Esophagus muscularis mucosa (tissue), 4 donors: Measurements from ENCODE around the gene SMAD2. TPM values are rescaled to one million over a fixed set of nuclear protein-coding genes. Genes with fewer than 3 reads are reported as not detected.

Source experiments
- DNase-seq: peaks from one replicate; pipeline ENCODE4 v3.0.0-alpha.2; 2017; ENCODE audit errors: extremely low spot score
- H3K27ac ChIP-seq, 4 donors: fragments of 200-600 bp; sonication (generic); replicated peaks in 1 of 4; 1 replicate in 3 of 4; 2 replicates in 1 of 4; pipeline ENCODE4 v1.5.1; 2016 to 2019; ENCODE audit warnings: mild to moderate bottlenecking in 1 of 4
- H3K27me3 ChIP-seq, 4 donors: fragments of 200-600 bp; sonication (generic); one replicate each; pipeline versions ENCODE4 v1.5.1 to v1.6.0; 2016 to 2019
- H3K36me3 ChIP-seq, 4 donors: fragments of 200-600 bp; sonication (generic); one replicate each; pipeline ENCODE4 v1.5.1; 2016 to 2019
- H3K4me1 ChIP-seq, 4 donors: fragments of 200-600 bp; sonication (generic); one replicate each; pipeline ENCODE4 v1.5.1; 2016 to 2019
- H3K4me3 ChIP-seq, 4 donors: fragments of 200-600 bp; sonication (generic); 1 replicate in 2 of 4; 2 replicates in 2 of 4; pipeline ENCODE4 v1.5.1; 2016 to 2019; ENCODE audit warnings: mild to moderate bottlenecking in 4 of 4, moderate library complexity in 1 of 4
- H3K9me3 ChIP-seq, 4 donors: fragments of 200-600 bp; sonication (generic); 1 replicate in 3 of 4; 2 replicates in 1 of 4; pipeline ENCODE4 v1.5.1; 2016 to 2019
- CTCF ChIP-seq, 3 experiments: fragments of 200-600 bp in 2 of 3; fragments of 450-650 bp in 1 of 3; sonication (generic) in 2 of 3; IDR thresholded peaks; one replicate each; pipeline ENCODE4 v1.5.1; 2017 to 2019; ENCODE audit warnings: antibody characterized with exemption in 3 of 3, mild to moderate bottlenecking in 2 of 3, moderate library complexity in 1 of 3
- EP300 ChIP-seq: sonication (generic); formaldehyde crosslinking; IDR thresholded peaks from one replicate; pipeline ENCODE4 v1.6.1; 2017; ENCODE audit warnings: antibody characterized with exemption
- POLR2A ChIP-seq: fragments of 450-650 bp; IDR thresholded peaks from one replicate; pipeline ENCODE4 v1.6.1; 2017; ENCODE audit warnings: antibody characterized with exemption, moderate library complexity, mild to moderate bottlenecking, low read depth
- POLR2AphosphoS5 ChIP-seq, 2 donors: sonication (generic); formaldehyde crosslinking; IDR thresholded peaks; one replicate each; pipeline ENCODE4 v1.6.1; 2017; ENCODE audit warnings: antibody characterized with exemption in 2 of 2
- WGBS: methylation state at CpG from one replicate; pipeline ENCODE4 v1.1.5; 2018; 5-methylcytosine and 5-hydroxymethylcytosine counted together
- intact Hi-C: fragments of 100-400 bp; cut with DNase I; formaldehyde crosslinking; loops from one replicate; pipeline ENCODE4 v1.15.1; 2023
- total RNA-seq, 4 donors: library from RNA; depleted of rRNA; stranded (reverse); fragments of >200 nt; gene quantifications; one replicate each; pipeline versions ENCODE4 v1.1.0 to v1.2.1, GENCODE V29; 2016

SMAD2 gene
- total RNA-seq, 4 donors from 2014 or later: 35.7 to 93.4 (median 89.2) TPM

DNA sequence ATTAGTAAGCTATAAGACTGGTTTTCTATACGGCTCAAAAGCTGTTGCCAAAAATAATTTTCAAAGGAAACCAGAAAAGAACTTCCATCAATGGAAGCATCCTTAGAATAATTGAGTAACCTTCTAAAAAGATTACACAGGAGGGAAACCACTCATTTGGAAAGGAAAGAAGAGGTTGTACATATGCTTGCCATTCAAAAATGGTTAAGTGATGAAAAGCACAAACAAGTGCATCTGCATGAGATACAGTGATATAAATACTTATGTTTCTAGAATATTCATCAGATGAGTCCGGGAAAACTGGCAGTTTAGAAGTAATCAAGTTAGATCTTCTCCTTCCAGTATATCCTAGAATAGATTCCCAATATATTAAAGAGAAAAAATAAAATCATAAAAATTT is 20.1 kb upstream of the SMAD2 start:
- H3K27me3 ChIP-seq: no peaks in the 10 kb centered on the region
- no peak for DNase-seq
- H3K9me3 ChIP-seq: no peaks in the 10 kb centered on the region
- 59% methylated on average over 2 of the region's 2 CpGs for WGBS
- no peak for TF ChIP-seq CTCF (IDR thresholded peaks at IDR 0.05)
- no peak for TF ChIP-seq POLR2AphosphoS5 (IDR thresholded peaks at IDR 0.05)
- TF ChIP-seq POLR2A: no peak
- no peak for TF ChIP-seq EP300
- intact Hi-C loops: no loop called here
- no peak overlapping the region for H3K27ac ChIP-seq
- peaks cover 0 to 7% (median 0%) of the 10 kb centered on the region in 4 donors for H3K4me1 ChIP-seq
- no peaks in the 10 kb centered on the region for H3K36me3 ChIP-seq
- H3K4me3 ChIP-seq: no peak overlapping the region

DNA sequence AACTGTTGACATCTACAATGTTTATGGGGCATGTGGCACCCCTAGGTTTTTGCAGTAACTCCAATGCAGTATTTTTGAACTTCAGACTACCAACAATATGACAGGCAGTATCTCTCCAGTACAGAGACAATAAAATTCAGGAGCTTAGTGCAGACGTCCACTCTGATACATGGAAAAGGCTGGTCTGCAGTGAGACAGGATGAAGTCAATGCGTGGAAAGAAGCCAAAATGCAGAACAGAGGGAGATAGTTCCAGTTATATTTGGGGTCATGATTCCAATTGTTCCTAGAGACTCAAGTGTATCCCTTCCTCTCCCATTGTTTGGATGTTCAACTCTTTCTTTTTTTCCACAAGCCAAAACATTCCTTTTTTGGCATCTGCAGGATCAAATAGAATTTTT is 18.7 kb upstream of the SMAD2 start:
- Histone ChIP-seq H3K4me3 (no peak overlapping the region), H3K27me3 (no peaks in the 10 kb centered on the region), H3K9me3 (no peaks in the 10 kb centered on the region), H3K36me3 (no peaks in the 10 kb centered on the region), H3K27ac (no peak overlapping the region), H3K4me1 (peaks cover 0 to 7% (median 0%) of the 10 kb centered on the region in 4 donors)
- TF ChIP-seq POLR2A (no peak), POLR2AphosphoS5 (IDR thresholded peaks at IDR 0.05) (no peak), CTCF (IDR thresholded peaks at IDR 0.05) (no peak), EP300 (no peak)
- DNase-seq: no peak
- intact Hi-C loops: no loop called here
- 56% methylated on average over 2 of the region's 2 CpGs for WGBS

DNA sequence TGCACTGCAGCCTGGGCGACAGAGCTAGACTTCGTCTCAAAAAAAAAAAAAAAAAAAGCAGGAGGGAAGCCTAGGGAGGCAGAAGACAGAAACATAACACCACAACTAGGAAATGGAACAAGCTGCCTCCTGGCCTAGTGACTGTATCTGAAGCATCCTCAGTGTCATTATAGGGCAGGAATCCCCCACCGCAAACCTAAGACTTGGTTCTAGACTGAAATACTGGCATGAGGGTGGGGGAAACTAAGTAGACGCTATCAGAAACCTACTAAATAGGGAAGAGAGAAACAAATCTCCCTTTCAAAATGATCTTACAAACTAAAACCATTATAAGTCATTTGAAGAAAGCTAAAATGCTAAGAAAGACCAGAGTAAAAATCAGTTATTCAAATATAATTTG is 16.4 kb upstream of the SMAD2 start:
- no peaks in the 10 kb centered on the region for H3K4me1 ChIP-seq
- no peak overlapping the region for H3K4me3 ChIP-seq
- WGBS: 93% methylated on average over 4 of the region's 4 CpGs
- no peaks in the 10 kb centered on the region for H3K9me3 ChIP-seq
- no peak overlapping the region for H3K27ac ChIP-seq
- DNase-seq: no peak
- intact Hi-C loops: no loop called here
- H3K36me3 ChIP-seq: no peaks in the 10 kb centered on the region
- TF ChIP-seq POLR2A (no peak), POLR2AphosphoS5 (IDR thresholded peaks at IDR 0.05) (no peak), CTCF (IDR thresholded peaks at IDR 0.05) (no peak), EP300 (no peak)
- H3K27me3 ChIP-seq: no peaks in the 10 kb centered on the region

DNA sequence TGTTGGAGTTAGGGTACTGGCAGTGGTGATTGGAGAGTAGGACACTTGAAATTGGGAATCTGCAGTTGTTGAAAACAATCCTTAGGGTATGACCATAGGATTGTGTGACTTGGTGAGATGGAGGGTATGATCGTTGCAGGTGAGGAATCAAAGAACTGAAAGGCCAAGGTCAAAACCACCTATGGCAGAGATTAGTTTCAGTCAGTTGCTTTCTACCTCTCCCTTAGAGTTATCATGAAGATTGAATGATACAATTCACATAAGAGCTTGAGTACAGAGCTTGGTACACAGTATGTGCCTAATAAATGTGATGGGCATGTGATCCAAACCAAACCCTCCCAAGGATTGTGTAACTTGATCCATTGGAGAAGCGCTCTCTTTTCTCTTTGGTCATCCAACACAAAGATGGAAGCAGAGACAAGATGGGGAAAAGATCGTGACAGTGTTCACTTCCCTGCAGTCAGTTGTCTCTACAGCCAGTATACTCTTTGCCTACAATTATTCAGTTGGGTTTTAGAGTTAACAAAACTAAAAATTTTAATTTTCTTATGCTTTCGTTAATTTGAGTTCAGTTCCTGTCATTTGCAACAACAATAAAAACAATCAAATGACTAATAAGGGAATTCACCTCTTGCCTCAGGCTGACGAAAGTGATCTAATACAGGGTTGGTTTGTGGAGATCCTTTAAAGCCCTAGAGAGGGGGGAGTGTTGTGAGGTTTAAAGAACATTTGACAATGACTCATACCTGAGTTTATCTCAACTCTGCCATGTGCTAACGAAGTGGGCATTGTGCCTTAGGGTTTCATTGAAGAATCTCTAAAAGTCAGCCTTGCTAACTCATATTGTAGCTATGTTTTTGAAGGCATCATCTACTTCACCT is 14.8 kb upstream of the SMAD2 start:
- Histone ChIP-seq H3K36me3 (no peaks in the 10 kb centered on the region), H3K4me3 (no peak overlapping the region), H3K9me3 (no peaks in the 10 kb centered on the region), H3K27ac (no peak overlapping the region), H3K27me3 (no peaks in the 10 kb centered on the region), H3K4me1 (no peaks in the 10 kb centered on the region)
- TF ChIP-seq CTCF (IDR thresholded peaks at IDR 0.05) (no peak), EP300 (no peak), POLR2A (no peak), POLR2AphosphoS5 (IDR thresholded peaks at IDR 0.05) (no peak)
- intact Hi-C loops: no loop called here
- no peak for DNase-seq
- WGBS: 76% methylated on average over 6 of the region's 6 CpGs

- no peak for DNase-seq
- H3K9me3 ChIP-seq: no peaks in the 10 kb centered on the region
- no peaks in the 10 kb centered on the region for H3K27me3 ChIP-seq
- TF ChIP-seq POLR2AphosphoS5 (IDR thresholded peaks at IDR 0.05): no peak
- no peak for TF ChIP-seq EP300
- TF ChIP-seq POLR2A: no peak
- TF ChIP-seq CTCF (IDR thresholded peaks at IDR 0.05): no peak
- H3K4me1 ChIP-seq: peaks cover 0 to 2% (median under 1%) of the 10 kb centered on the region in 4 donors
- WGBS: 64% methylated on average over 1 of the region's 1 CpG
- no peaks in the 10 kb centered on the region for H3K36me3 ChIP-seq
- no peak overlapping the region for H3K4me3 ChIP-seq
- no peak overlapping the region for H3K27ac ChIP-seq
- intact Hi-C loops: loop anchor here (5.0 kb wide), 1 partner anchor 70 kb away; no protein-coding TSS in a partner anchor
These were observed 6.5 kb upstream of the SMAD2 start for GRCh38 chr18:47936952-47937351.
